Liver (tissue), 9 donors: ENCODE measurements around the gene IL12RB2. TPM values are rescaled to one million over a fixed set of nuclear protein-coding genes. Genes with fewer than 3 reads are reported as not detected.

ENCODE experiments used
- DNase-seq: peaks from one replicate; pipeline ENCODE4 v3.0.0-alpha.2; 2017; ENCODE audit warnings: low spot score
- H3K27ac ChIP-seq, 2 donors: one replicate each; pipeline ENCODE4 v1.7.0; 2013; ENCODE audit warnings: inconsistent platforms in 2 of 2, low read length in 2 of 2, control low read depth in 1 of 2, low read depth in 1 of 2, mild to moderate bottlenecking in 1 of 2
- H3K27me3 ChIP-seq, 4 donors: one replicate each; pipeline versions ENCODE4 v1.6.1 to v1.7.0; 2013; ENCODE audit warnings: low read length in 3 of 4, inconsistent platforms in 1 of 4, mild to moderate bottlenecking in 1 of 4, moderate library complexity in 1 of 4; ENCODE audit not compliant: control insufficient read depth in 4 of 4, insufficient read depth in 4 of 4
- H3K36me3 ChIP-seq, 4 donors: one replicate each; pipeline versions ENCODE4 v1.6.1 to v1.7.0; 2013; ENCODE audit warnings: low read length in 3 of 4, mild to moderate bottlenecking in 3 of 4, low read depth in 1 of 4, moderate library complexity in 1 of 4; ENCODE audit not compliant: control insufficient read depth in 4 of 4, insufficient read depth in 3 of 4
- H3K4me1 ChIP-seq, 4 donors: one replicate each; pipeline versions ENCODE4 v1.6.1 to v1.7.0; 2013; ENCODE audit warnings: low read length in 3 of 4, mild to moderate bottlenecking in 3 of 4, moderate library complexity in 1 of 4; ENCODE audit not compliant: control insufficient read depth in 4 of 4, insufficient read depth in 4 of 4
- H3K4me3 ChIP-seq, 3 donors: one replicate each; pipeline versions ENCODE4 v1.6.1 to v1.7.0; 2013; ENCODE audit warnings: low read length in 3 of 3, control low read depth in 1 of 3, low read depth in 1 of 3, mild to moderate bottlenecking in 1 of 3
- H3K9ac ChIP-seq, 2 donors: one replicate each; pipeline ENCODE4 v1.7.0; 2013; ENCODE audit warnings: low read length in 2 of 2, mild to moderate bottlenecking in 2 of 2, moderate library complexity in 2 of 2, control low read depth in 1 of 2, low read depth in 1 of 2
- H3K9me3 ChIP-seq, 4 donors: one replicate each; pipeline versions ENCODE4 v1.6.1 to v1.7.0; 2013; ENCODE audit warnings: low read length in 3 of 4; ENCODE audit not compliant: control insufficient read depth in 4 of 4
- CTCF ChIP-seq: fragments of 150-350 bp; IDR thresholded peaks from 2 replicates; pipeline ENCODE4 v1.5.1; 2017; ENCODE audit warnings: improper control_type of control experiment, low read depth, low read length; ENCODE audit not compliant: missing input control
- FOXA1 ChIP-seq: IDR thresholded peaks from 2 replicates; pipeline ENCODE4 v1.6.1; 2016; ENCODE audit warnings: antibody characterized with exemption
- FOXA2 ChIP-seq: IDR thresholded peaks from 2 replicates; pipeline ENCODE4 v1.6.1; 2016; ENCODE audit warnings: antibody characterized with exemption
- GABPA ChIP-seq, 2 donors: IDR thresholded peaks in 1 of 2; conservative IDR thresholded peaks in 1 of 2; 2 replicates each; pipeline ENCODE4 v1.6.1; 2016; ENCODE audit warnings: antibody characterized with exemption in 2 of 2, mild to moderate bottlenecking in 1 of 2, moderate library complexity in 1 of 2
- HNF4A ChIP-seq, 2 donors: conservative IDR thresholded peaks; 2 replicates each; pipeline ENCODE4 v1.6.1; 2016; ENCODE audit warnings: antibody characterized with exemption in 2 of 2, mild to moderate bottlenecking in 2 of 2
- HNF4G ChIP-seq: IDR thresholded peaks from 2 replicates; pipeline ENCODE4 v1.6.1; 2016; ENCODE audit warnings: antibody characterized with exemption
- JUND ChIP-seq, 2 donors: IDR thresholded peaks; 2 replicates each; pipeline ENCODE4 v1.6.1; 2016; ENCODE audit warnings: antibody characterized with exemption in 2 of 2
- RAD21 ChIP-seq, 2 donors: IDR thresholded peaks; 2 replicates each; pipeline ENCODE4 v1.6.1; 2016; ENCODE audit warnings: antibody characterized with exemption in 2 of 2, mild to moderate bottlenecking in 2 of 2
- REST ChIP-seq: IDR thresholded peaks from 2 replicates; pipeline ENCODE4 v1.6.1; 2016; ENCODE audit warnings: antibody characterized with exemption, mild to moderate bottlenecking
- RXRA ChIP-seq, 2 donors: IDR thresholded peaks; 2 replicates each; pipeline ENCODE4 v1.6.1; 2017 to 2018; ENCODE audit warnings: antibody characterized with exemption in 2 of 2, mild to moderate bottlenecking in 1 of 2
- SP1 ChIP-seq: IDR thresholded peaks from 2 replicates; pipeline ENCODE4 v1.6.1; 2018; ENCODE audit warnings: antibody characterized with exemption, mild to moderate bottlenecking
- TAF1 ChIP-seq: conservative IDR thresholded peaks from 2 replicates; pipeline ENCODE4 v1.6.1; 2016; ENCODE audit warnings: antibody characterized with exemption, mild to moderate bottlenecking
- YY1 ChIP-seq: IDR thresholded peaks from 2 replicates; pipeline ENCODE4 v1.6.1; 2016; ENCODE audit warnings: antibody characterized with exemption, mild to moderate bottlenecking
- ZBTB33 ChIP-seq: IDR thresholded peaks from 2 replicates; pipeline ENCODE4 v1.6.1; 2016; ENCODE audit warnings: antibody characterized with exemption
- WGBS: extraction: QIAGEN DNeasy Blood & Tissue Kit; methylation state at CpG from one replicate; pipeline ENCODE4 v1.1.7; 2013; 5-methylcytosine and 5-hydroxymethylcytosine counted together
- polyA plus RNA-seq, 2 donors: library from polyadenylated mRNA; stranded (reverse) in 1 of 2; unstranded in 1 of 2; fragments of 200-250 nt in 1 of 2; fragments of >200 nt in 1 of 2; fragmentation: Nextera tagmentation in 1 of 2; extraction: Ambion mirVana in 1 of 2; gene quantifications; one replicate each; pipeline versions ENCODE4 v1.2.1 to v1.2.3, GENCODE V29; 2013 to 2015
- total RNA-seq, 2 donors: library from RNA; depleted of rRNA; stranded (reverse); fragments of >200 nt; gene quantifications; one replicate each; pipeline ENCODE4 v1.2.3, GENCODE V29; 2014
- TF ChIP-seq, protein P1 (sequence below): IDR thresholded peaks from 2 replicates; pipeline ENCODE4 v1.6.1; 2016; ENCODE audit warnings: antibody characterized with exemption
- donor health status: healthy.
- donor health status: healthy.
- donor health status: healthy.
- donor health status: healthy.
- donor health status: healthy.

Gene IL12RB2
- total and polyA plus RNA-seq, 4 donors: 0.06 to 1.3 (median 0.58) TPM

GRCh38 chr1:67376381-67376780 lies 68.7 kb downstream of the IL12RB2 start:
- 59% methylated on average over 3 of the region's 3 CpGs for WGBS
- Histone ChIP-seq H3K36me3 (peaks cover 0 to 13% (median 3%) of the 10 kb centered on the region in 4 donors), H3K9me3 (no peaks in the 10 kb centered on the region), H3K4me1 (peaks cover 0 to 4% (median 0%) of the 10 kb centered on the region in 4 donors), H3K27ac (no peak overlapping the region), H3K27me3 (no peaks in the 10 kb centered on the region), H3K9ac (no peak overlapping the region), H3K4me3 (no peak overlapping the region)
- DNase-seq: no peak
- no peak for TF ChIP-seq GABPA (IDR thresholded peaks at IDR 0.05 in 1 of 2, conservative IDR thresholded peaks at IDR 0.05 in 1 of 2)
- TF ChIP-seq, protein P1, sequence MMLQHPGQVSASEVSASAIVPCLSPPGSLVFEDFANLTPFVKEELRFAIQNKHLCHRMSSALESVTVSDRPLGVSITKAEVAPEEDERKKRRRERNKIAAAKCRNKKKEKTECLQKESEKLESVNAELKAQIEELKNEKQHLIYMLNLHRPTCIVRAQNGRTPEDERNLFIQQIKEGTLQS: no peak

DNA sequence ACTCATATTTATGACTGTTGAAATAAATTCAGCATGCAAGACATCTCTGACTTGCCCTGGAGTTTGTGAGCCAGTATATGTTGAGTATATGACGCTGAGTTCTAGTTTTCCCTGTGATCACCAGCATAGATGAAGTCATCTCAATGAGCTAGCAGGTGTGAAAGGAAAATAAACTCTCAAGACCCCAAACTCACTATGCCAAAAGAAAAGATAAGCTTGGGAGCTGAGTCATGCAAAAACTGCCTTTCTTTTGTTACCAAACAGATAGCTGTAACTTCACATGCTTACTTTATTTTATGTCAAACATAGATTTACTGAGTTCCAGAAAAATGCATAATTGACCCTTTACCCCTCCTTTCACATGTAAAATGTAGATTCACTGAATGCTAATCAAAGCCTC lies 69.6 kb downstream of the IL12RB2 start:
- peaks cover 0 to 13% (median 3%) of the 10 kb centered on the region in 4 donors for H3K36me3 ChIP-seq
- H3K4me3 ChIP-seq: no peak overlapping the region
- H3K27ac ChIP-seq: no peak overlapping the region
- no peaks in the 10 kb centered on the region for H3K9me3 ChIP-seq
- H3K4me1 ChIP-seq: no peaks in the 10 kb centered on the region
- DNase-seq: no peak
- 97% methylated on average over 1 of the region's 1 CpG for WGBS
- no peak overlapping the region for H3K9ac ChIP-seq
- no peak for TF ChIP-seq TAF1
- TF ChIP-seq JUND (IDR thresholded peaks at IDR 0.05): no peak
- no peak for TF ChIP-seq RAD21 (IDR thresholded peaks at IDR 0.05)
- TF ChIP-seq REST: no peak
- no peak for TF ChIP-seq FOXA1
- TF ChIP-seq YY1: no peak
- TF ChIP-seq FOXA2: no peak
- no peak for TF ChIP-seq CTCF
- no peak for TF ChIP-seq GABPA (IDR thresholded peaks at IDR 0.05 in 1 of 2, conservative IDR thresholded peaks at IDR 0.05 in 1 of 2)
- TF ChIP-seq HNF4A (conservative IDR thresholded peaks at IDR 0.05): no peak
- no peak for TF ChIP-seq HNF4G
- no peak for TF ChIP-seq RXRA (IDR thresholded peaks at IDR 0.05)
- TF ChIP-seq SP1: no peak
- TF ChIP-seq ZBTB33: no peak
- H3K27me3 ChIP-seq: no peaks in the 10 kb centered on the region
